PC-3 (cell line): ENCODE data around the gene KCNAB3.

Experiments used
- CTCF ChIP-seq: fragments of 300-600 bp; sonication (generic); conservative IDR thresholded peaks from 2 replicates; pipeline ENCODE4 v1.5.1; 2017; ENCODE audit warnings: antibody characterized with exemption, low read depth, mild to moderate bottlenecking, low read length
- EZH2 ChIP-seq: fragments of 300-600 bp; sonication (generic); IDR thresholded peaks from one replicate; pipeline ENCODE4 v1.6.1; 2017; ENCODE audit warnings: antibody characterized with exemption, mild to moderate bottlenecking, low read length; ENCODE audit not compliant: unreplicated experiment

- TF ChIP-seq CTCF (no peak), EZH2 (no peak)
These were observed 1.4 kb upstream of the KCNAB3 start for GRCh38 chr17:7930841-7931631.
